NCI-H2107 (cell line): ENCODE data around the gene IGFBP2.

Source experiments
- DNase-seq: peaks from one replicate; lab custom pipeline; 2025; lab: John Stamatoyannopoulos, UW

IGFBP2 gene

DNA sequence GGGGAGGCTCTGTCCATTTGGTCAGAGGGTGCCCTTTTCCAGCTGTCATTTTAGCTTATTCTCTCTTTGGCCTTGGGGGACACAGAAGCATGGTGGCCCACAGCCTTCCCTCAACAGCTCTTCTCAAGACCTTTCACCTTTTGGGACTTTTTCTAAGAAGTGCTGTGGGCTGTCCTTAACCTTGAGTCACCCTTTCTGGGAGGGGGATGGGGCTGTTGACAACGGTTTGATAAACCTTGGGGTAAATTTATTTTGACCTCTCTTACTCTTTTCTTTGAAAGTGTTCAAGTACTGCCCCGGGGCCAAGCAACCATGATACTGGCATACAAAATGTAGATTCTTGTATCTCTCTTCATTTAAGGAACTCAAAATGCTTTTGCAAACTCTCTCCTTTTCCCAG lies 48.5 kb downstream of the IGFBP2 start:
- no peak for DNase-seq

DNA sequence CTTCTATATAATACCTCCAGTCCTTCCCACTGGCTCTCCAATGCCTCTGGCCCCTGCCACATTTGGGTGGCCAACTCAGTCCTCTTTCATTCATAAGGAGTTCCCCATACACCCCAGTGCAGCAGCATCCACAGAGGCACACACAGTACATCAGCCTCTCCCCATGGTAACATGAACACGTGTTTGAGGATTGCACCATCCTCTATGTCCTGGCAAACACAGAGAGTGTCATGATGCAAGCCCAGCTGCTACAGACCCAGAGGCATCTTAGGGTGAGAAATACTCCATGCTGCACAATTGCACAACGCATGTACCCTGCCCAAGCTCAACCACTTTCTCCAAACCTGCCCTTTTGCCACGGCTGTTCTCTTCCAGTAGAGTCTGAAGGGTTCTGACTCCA lies 50.6 kb downstream of the IGFBP2 start:
- no peak for DNase-seq

DNA sequence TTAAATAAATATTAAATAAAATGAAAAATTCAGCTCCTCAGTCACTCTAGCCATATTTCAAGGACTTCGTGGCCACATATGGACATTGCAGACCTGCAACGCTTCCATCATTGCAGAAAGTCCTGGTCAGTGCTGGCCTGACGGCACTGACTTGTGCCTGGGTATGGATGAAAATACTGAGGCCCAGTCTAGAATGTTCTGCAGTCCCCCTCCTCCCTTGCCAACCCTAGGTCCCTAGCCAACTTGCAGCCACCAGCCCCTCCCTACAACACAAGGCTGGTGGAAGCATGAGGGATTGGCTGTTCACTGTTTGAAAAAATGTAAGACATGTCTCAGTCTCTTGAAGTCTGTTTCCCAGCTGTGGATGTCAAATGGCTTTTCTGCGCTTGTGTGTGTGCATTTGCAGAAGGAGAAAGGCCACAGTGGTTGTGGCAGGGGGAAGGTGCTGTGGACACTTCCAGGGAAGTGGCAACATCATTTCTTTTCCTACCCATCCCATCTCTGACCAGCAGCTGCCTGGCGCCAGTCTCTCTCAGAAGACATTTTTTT lies 52.2 kb downstream of the IGFBP2 start:
- DNase-seq: no peak

DNA sequence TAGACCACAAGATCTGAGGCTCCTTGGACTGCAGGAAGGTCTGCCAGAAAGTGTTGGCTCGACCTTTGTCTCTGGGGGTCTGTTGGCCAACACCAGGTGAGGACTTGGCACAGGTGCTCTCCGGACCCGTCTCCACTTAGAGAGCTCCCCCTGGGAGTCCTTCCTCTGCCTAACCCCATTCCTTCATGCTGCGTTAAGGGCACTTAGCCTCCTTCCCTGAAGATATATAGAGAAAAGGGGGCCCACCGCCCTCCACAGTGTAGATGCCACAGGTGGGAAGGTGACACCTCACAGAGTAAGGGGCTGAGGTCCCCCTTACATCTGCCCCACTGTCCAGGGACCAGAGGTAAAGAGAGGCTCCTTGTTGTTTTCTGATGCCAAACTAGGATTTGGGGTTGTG lies 53.9 kb downstream of the IGFBP2 start:
- no peak for DNase-seq

DNA sequence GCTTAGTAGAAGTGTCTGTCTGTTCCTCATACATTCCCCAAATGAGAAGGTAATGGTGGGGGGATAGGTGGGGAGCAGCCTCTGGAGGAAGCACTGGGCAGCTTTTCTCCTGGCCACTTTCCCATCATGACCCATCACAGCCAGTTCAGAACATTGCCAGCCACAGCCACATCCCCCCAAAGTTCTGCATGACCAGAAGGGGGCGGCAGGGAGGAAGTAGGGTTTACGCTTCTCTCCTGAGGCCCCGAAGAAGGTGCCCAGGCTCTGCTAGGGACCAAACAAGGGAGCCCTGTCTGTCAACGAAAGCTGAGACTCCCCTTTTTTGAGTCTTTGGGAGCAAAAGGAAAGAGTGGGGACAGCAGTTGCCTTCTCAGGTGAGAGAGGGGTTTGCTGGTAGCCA lies 54.4 kb downstream of the IGFBP2 start:
- no peak for DNase-seq

DNA sequence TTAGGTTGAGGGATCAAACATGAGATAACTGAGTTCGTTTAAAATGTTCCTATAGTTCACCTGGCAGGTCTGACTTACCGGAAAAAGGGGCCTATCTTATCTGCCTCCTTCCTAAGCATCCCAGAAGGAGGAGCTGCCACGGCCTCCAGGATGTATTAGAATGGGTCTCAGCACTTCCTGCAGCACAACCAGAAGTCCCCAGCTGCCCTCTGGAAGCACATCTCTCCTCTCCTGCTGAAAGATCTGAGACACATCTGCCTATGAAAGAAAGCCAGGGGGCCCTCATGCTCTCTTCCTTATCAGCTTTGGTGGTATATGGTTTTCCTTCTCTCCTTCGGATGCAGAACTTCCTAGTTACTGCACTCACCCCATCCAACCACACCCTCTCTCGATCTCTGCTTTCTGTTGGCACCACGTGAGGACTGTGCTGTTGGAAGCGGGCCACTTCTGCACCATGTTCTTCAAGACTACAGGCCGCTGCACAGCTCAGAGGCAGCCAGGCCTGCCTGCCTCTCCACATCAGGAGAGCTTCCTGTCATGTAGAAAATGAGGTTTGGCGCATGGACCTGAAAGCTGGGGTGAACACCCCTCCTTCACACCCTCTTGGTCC lies 55.6 kb downstream of the IGFBP2 start:
- DNase-seq: no peak

DNA sequence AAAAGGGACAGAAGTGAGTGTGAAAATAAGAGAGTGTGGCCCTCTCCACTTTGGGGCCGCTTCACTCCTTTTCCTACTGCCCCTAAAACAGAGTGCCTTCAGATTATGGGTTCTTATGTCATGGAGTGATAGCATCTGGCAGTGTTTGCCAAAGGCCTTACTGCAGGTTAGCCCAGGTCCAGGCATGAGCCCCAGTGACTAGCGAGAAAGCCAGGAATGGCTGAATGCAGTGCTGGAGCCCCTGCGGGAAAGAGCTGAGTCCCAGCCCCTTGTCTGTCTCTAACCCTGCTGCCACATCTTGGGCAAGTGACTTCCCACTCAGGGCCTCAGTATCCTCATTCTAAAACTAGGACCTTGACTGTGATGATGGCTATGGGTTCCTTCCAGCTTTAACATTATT lies 56.2 kb downstream of the IGFBP2 start:
- no peak for DNase-seq

DNA sequence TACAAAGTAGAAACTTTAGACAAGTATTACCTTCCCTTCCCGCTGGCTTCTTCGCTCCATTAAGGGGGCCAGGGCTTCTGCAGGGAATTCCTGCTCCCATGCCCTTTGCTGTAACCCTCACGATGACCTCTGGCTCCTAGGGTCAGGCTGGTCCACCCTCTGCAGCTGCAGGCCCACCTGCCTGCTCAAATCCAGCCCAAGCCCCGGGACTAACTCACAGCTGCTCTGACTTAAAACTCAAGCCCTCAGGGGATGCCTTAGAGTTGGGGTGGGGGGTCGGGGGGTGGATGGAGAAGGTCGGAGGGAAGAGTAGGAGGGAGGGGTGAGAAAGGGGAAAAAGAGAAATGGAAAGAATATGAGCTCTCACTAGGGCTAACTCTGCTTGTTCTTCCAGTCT lies 57.2 kb downstream of the IGFBP2 start:
- DNase-seq: no peak

DNA sequence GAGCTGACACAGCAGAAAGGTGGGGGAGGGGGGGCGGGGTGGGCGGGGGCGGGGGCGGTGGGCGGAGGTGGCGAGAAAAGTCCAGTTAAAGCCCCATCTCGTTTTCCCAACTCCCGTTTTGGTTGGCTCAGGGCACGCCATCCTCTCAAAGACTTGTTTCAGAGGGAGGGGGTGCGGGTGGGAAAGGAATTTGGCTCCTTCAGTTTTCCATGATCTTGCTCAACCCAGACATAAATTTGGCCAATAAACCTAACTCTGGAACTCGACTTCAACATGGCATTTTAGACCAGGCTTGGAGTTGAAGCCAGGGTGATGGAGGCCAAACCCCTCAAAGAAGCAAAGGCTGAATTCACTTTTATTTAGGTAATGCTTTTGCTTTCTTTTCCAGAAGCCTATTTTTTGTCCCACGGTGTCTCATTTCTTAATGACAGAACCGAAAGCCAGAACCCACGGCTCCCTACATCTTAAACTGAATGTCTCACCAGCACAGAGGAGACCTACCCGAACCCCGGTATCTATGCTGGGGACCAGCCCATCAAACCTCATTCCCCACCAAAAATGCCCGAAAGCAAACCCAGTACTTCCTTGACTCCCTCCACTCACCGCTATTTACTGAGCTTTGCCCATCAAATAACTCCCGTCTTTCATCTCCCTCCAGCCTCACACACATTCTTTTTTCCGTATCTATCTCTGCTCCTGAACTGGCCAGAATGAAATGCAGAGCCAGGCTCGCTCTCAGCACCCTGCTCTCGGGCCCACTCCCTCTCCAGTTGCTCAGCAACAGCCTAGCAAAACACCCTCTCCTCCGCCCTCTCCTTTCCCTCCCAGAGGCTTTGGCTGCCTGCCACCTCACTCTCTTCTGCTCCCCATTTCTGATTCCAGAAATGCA lies 57.9 kb downstream of the IGFBP2 start:
- peak; percentile 51 for DNase-seq

DNA sequence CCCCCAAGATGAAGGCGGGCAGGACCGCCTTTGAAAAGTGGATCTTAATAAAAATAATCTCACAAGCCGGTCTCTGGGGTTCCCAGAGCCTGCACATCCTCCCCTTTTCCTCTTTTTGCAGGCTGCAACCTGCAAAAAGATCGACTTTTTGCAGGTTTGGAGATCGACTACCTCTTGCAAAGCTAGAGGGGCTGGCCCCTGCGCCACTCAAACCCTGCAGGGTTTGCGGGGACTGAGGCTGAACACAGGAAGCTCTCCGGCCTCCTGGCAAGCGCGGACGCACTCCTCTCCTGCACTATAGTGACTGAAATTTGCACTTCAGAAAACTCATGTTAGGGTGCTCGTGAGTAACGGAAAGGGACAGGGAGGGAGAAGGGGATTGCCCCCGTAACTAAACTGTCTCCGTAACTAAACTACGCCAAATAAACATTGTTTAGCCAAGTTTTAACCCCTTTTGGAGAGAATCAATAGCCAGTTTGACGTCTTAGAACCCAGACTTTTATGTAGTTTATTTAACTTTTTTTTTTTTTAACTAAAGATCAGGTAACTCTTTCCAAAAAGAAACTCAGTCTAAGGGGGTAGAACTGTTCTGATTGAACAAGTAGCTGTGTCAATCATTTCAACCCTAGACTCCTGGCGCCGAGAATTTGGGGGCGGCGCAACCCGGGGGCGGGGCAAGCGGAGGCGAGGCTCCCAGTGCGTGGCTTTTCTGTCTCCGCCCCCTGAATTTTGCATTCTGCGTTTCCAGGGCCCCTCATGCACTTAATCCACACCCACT lies 59.6 kb downstream of the IGFBP2 start:
- peak; percentile 62 for DNase-seq

DNA sequence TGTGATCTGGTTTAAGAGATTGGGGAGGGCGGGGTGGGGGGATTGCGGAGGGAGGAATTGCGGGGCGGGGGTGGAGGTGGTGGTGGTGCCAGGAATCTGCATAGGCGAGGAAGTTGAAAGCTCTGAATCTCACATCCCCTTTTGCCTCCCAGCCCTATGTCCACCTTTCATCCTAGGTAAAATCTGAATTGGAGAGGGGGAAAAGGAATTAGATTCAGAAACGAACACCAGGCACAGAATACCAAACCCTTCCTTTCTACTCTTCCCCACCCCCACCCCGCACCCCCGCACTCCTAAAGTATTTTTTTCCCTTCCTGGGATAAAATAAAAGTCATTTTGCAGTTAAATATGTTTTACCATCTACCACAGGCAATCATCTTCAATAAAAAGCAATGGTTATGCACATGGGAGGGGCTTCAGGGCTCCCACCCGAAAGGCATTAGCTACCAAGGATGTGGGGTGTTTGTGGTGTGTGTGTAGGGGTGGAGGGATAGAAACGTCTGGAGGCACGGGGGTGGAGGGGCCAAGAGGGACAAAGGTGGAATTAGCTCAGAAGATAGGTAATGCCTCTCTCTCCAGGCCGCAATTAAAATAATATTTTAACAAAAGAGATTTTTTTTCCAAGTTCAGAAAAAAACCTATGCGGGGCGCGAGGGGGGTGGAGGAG lies 60.3 kb downstream of the IGFBP2 start:
- no peak for DNase-seq

DNA sequence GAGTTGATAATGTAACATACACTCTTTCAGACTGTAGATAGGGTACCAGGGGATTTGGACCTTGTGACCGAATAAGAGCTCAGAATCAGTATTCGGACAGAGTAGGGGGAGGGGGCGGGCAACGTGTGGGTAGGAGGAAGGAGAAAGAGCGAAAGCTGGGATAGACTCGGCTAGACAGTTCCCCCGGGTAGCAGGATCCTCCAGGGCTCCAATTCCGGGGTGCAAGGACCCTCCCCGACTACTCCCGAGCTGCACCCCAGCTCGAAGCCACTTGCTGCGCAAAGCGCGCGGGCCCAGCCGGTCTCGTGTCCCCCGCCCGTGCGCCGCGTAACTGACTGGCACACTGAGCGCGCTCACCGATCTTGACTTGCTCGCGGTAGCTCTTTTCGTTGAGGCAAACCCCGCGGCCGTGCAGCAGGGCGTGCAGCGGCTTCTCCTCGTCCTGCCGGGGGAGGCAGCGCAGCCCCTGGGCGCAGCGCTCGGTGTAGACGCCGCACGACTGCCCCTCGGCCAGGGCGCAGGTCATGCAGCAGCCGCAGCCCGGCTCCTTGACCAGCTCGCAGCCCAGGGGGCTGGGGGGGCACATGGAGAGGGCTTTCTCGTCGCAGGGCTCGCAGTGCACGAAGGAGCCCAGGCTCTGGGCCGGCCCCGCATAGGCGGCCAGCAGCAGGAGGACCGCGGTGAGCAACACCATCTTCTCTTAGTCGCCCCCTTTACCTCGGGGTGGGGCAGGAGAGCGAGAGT lies 61.0 kb downstream of the IGFBP2 start:
- peak; percentile 77 for DNase-seq

DNA sequence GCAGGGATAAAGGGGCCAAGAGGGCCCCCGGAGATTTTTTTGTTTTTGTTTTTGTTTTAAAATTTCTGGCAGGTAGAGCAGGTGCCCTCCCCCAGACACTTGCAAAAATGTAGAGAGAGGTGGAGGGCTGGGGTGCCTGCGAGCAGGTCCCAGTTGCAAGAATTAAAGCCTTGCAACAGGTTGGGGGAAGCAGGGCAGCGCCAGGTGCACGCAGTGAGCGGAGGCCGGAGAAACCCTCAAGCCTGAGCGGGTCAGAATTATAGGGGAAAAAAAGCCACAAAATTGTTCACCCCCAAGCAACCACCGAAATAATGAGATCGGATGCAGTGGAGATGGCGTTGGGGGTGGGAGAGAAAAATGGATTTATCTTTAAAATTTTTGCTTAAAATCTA lies 61.6 kb downstream of the IGFBP2 start:
- DNase-seq: no peak

DNA sequence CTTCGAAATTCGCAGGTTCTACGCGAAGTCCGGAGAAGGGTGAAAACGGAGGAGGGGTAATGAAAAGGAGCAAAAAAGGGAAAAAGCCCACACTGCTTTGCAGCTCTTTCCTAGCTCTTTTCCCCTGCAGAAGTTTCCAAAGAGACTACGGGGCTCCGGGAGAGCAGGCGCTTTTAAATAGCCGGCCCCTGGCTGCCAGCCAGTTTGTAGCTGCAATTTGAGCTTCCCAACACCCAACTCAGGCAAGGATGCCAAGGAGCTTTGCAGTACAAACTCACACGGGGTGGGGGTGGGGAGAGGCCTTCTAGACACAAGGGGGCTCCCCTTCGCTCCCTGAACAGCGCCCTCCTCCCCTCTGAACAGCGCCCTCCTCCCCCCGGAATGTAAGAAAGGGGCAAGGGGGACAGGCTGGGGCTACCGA lies 62.2 kb downstream of the IGFBP2 start, which contains the start of gene IGFBP5:
Gene IGFBP5 (minus strand): TSS at position 149 of the 421 bp plus-strand sequence. CDS start 774 bp downstream, outside the sequence.
- peak; percentile 89 for DNase-seq

DNA sequence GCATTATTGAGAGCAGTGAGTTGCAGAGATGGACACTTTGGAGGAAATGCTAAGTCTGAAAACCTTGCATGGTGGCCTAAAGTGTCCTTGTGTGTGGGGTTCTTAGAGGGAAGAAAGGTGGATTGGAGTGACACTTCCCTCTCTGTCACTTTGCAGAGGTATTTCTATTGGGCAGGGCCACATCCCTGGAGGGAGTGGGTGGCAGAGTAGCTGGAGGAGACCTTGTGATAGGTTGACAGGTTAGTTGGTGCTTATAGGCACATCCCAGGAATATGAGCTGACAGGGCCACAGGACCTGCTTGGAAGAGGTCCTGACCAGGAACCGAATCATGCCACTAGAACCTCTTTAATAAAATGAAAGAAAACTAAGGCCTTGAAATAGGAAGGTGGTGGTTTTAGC lies 63.1 kb downstream of the IGFBP2 start:
- DNase-seq: no peak

DNA sequence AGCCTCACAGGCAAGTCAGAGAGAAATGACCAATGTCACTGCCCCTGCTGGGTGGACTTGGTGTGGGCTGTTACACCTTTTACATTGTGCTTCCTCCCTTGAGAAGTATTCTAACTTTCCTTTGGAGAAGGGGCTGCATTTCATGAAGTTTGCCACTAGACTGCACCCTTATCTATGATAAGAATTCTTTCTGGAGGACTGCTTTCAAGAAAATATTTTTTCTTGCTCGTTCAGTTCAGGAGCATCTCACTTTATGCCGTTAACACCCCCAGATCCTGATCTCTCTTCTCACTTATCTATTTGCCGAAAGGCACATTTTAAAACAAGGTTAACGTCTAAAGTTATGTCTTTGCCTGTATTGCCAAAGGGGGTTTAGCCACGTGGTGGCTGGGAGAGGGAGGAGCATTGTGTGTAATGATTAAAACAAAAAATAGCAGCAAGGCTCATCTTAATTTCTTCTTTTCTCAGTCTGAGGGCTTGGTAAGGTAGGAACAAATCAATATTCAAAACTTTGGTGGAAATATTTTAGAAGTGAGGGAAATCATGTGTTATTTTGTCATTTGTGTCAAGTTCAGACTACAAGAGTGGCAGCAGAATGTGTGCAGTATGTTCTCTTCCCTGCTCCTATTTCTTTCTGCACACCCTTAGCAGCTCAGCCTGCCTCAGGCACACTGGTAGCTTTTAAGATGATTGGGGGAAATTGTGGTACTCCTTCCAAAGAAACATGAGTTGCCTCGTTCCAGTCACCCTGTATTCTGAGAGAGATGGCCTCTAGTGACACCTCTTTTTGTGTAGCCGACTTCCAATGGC lies 63.7 kb downstream of the IGFBP2 start:
- no peak for DNase-seq

DNA sequence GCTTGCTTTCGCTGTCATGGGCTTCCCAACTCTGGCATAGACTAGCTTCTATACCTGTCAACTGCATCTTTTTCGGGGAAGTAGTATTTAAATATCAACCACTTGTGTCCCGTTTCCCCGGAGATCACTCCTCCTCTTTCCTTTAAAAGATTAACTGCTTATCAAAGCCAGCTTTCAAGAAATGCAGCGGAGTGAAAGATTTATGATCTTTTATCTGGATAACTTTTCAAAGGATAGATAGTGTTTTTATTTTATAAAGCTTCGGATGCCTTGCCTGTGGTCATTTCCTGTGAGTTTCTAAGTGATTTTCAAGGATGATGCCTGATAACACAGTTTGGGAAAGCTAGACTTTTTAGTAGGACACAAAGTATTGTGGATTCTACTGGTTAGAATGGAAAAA lies 65.1 kb downstream of the IGFBP2 start:
- no peak for DNase-seq

DNA sequence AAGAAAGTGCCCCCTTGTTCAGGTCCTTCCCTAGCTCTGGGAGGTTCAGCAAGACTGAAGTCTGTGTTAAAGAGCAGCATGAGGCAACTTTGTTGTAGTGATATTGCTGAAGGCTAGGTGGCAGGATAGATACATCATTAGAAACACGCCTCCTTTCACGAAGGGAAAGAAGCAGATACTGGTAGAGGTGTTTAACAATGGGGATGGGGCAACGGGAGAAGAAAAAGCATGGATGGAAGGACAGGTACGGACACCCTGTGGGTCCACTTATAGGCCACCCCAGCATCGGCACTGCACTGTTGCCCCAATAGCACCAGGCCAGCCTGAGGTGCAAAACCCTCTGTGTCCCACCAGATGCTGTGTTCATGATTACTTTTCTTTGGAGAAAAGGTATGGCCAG lies 65.7 kb downstream of the IGFBP2 start:
- no peak for DNase-seq

DNA sequence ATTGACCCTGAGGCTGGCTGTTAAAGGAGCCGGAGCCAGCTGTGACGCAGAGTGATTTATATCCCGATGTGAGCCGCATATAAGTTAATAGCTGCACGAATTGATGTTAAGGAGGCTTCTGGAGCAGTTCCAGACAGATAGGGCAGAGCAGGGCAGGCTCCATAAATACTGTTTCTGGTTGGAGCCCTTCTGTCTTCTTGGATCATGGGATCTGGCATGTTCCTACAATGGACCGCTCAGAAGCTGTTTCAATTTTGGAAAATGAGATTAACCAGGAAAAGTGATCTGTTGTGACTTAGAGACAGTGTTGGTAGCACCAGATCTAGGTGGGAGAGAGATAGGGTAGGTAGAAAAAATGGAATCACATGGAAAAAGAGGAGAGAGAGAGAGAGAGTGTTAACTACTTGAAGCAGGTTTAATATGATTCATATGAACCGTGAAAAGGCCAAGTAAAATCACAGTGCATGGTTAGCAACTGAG lies 66.9 kb downstream of the IGFBP2 start:
- peak; percentile 29 for DNase-seq

DNA sequence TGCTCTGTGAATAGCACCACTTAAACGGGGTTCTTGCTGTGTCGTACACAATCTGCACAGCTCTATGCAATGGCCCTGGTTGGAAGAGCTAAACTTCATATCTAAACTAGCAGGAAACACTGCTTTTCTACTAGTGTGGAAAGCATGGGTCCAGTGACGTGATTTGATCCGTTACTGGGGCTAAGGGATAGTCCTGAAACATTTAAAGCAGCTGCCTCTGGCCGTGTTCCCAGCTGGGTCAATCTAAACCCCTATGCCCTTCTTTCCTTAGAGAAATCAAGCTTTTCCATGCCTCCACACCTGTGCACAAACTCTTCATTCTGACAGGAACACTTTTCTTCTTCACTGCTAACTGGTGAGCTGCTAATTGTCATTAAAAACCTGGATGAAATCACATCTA lies 67.6 kb downstream of the IGFBP2 start:
- no peak for DNase-seq
